GF-D8 (cell line): ENCODE data around the gene CD83.
A peak's percentile ranks its signal among the peaks of the same experiment; 100 is the strongest.

Experiments
- DNase-seq: peaks from one replicate; lab custom pipeline; 2025; lab: John Stamatoyannopoulos, UW

Gene CD83

GRCh38 chr6:14126191-14126590 lies 8.6 kb downstream of the CD83 start:
- no peak for DNase-seq

- DNase-seq = no peak
Observed at GRCh38 chr6:14127611-14128010, 10.0 kb downstream of the CD83 start.

GRCh38 chr6:14128012-14128411 lies 10.4 kb downstream of the CD83 start:
- DNase-seq = no peak

GRCh38 chr6:14128746-14129145 lies 11.2 kb downstream of the CD83 start:
- no peak for DNase-seq

- DNase-seq = no peak
Observed at GRCh38 chr6:14129575-14129974, 12.0 kb downstream of the CD83 start.

GRCh38 chr6:14130435-14131075 lies 13.0 kb downstream of the CD83 start:
- no peak for DNase-seq

- DNase-seq = no peak
Observed at GRCh38 chr6:14131579-14131978, 14.0 kb downstream of the CD83 start.

GRCh38 chr6:14132244-14132920 lies 14.8 kb downstream of the CD83 start:
- no peak for DNase-seq

GRCh38 chr6:14132921-14133275 lies 15.3 kb downstream of the CD83 start:
- DNase-seq = no peak

- DNase-seq = no peak
Observed at GRCh38 chr6:14134211-14134910, 16.8 kb downstream of the CD83 start.

- peak; percentile 53 for DNase-seq
Observed at GRCh38 chr6:14135893-14136539, 18.4 kb downstream of the CD83 start.

GRCh38 chr6:14138701-14139215 lies 21.2 kb downstream of the CD83 start:
- DNase-seq = no peak

GRCh38 chr6:14141351-14142062 lies 23.9 kb downstream of the CD83 start:
- no peak for DNase-seq

- no peak for DNase-seq
Observed at GRCh38 chr6:14142063-14142450, 24.5 kb downstream of the CD83 start.

- no peak for DNase-seq
Observed at GRCh38 chr6:14142511-14143223, 25.1 kb downstream of the CD83 start.

- no peak for DNase-seq
Observed at GRCh38 chr6:14143305-14143704, 25.7 kb downstream of the CD83 start.

- DNase-seq = peak; percentile 65
Observed at GRCh38 chr6:14144678-14145113, 27.1 kb downstream of the CD83 start.

- no peak for DNase-seq
Observed at GRCh38 chr6:14146506-14147096, 29.0 kb downstream of the CD83 start.

- DNase-seq = no peak
Observed at GRCh38 chr6:14147891-14148290, 30.3 kb downstream of the CD83 start.

- DNase-seq = no peak
Observed at GRCh38 chr6:14148471-14148870, 30.9 kb downstream of the CD83 start.
